Body of pancreas (tissue), 4 donors: ENCODE measurements around the gene KLK5.

ENCODE experiments used
- POLR2A ChIP-seq, 3 donors: fragments of 450-650 bp; IDR thresholded peaks; one replicate each; pipeline ENCODE4 v1.6.1; 2016; ENCODE audit warnings: antibody characterized with exemption in 3 of 3, mild to moderate bottlenecking in 2 of 3
- TF ChIP-seq, protein P1 (sequence below), 7 experiments: fragments of 450-650 bp in 4 of 7; fragments of 200-600 bp in 3 of 7; sonication (generic) in 3 of 7; IDR thresholded peaks; one replicate each; pipeline ENCODE4 v1.5.1; 2016 to 2019; ENCODE audit warnings: antibody characterized with exemption in 7 of 7

DNA sequence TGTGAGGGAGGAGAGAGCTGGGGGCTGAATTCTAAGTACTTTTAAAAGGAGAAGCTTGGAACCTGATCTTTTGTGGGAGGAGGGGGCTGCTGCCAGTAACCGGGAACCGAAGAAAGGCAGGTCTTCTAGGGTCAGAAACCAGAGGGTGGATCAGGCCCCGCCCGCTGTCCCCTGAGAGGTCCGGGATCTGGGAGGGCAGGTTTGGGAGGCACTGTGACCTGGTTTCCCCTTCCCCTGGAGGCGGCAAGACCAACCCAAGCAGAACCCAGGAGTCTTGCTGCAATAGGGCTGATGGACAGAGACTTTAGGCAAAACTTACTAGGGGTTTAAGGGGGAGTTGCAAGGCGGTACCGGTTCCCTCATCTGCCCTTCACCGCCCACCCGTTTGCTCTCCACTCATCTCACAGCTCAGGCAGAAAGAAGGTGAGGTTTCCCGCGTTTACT is 49.3 kb upstream of the KLK5 start:
- TF ChIP-seq, protein P1, sequence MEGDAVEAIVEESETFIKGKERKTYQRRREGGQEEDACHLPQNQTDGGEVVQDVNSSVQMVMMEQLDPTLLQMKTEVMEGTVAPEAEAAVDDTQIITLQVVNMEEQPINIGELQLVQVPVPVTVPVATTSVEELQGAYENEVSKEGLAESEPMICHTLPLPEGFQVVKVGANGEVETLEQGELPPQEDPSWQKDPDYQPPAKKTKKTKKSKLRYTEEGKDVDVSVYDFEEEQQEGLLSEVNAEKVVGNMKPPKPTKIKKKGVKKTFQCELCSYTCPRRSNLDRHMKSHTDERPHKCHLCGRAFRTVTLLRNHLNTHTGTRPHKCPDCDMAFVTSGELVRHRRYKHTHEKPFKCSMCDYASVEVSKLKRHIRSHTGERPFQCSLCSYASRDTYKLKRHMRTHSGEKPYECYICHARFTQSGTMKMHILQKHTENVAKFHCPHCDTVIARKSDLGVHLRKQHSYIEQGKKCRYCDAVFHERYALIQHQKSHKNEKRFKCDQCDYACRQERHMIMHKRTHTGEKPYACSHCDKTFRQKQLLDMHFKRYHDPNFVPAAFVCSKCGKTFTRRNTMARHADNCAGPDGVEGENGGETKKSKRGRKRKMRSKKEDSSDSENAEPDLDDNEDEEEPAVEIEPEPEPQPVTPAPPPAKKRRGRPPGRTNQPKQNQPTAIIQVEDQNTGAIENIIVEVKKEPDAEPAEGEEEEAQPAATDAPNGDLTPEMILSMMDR (IDR thresholded peaks at IDR 0.05): no peak
- TF ChIP-seq POLR2A (IDR thresholded peaks at IDR 0.05): no peak
